Activated CD4-positive, alpha-beta T cell treated with anti-CD3 and anti-CD28 coated beads, Interleukin-2, Interleukin-6, amounts not matched to agents 100 ng/mL and 50 ng/mL, durations not matched to agents 16 hours and 8 hours (primary cell): Measurements from ENCODE around the gene SMCO4.

Source experiments
- DNase-seq: peaks from one replicate; pipeline ENCODE4 v3.0.0-alpha.2; 2020

The SMCO4 gene

DNA sequence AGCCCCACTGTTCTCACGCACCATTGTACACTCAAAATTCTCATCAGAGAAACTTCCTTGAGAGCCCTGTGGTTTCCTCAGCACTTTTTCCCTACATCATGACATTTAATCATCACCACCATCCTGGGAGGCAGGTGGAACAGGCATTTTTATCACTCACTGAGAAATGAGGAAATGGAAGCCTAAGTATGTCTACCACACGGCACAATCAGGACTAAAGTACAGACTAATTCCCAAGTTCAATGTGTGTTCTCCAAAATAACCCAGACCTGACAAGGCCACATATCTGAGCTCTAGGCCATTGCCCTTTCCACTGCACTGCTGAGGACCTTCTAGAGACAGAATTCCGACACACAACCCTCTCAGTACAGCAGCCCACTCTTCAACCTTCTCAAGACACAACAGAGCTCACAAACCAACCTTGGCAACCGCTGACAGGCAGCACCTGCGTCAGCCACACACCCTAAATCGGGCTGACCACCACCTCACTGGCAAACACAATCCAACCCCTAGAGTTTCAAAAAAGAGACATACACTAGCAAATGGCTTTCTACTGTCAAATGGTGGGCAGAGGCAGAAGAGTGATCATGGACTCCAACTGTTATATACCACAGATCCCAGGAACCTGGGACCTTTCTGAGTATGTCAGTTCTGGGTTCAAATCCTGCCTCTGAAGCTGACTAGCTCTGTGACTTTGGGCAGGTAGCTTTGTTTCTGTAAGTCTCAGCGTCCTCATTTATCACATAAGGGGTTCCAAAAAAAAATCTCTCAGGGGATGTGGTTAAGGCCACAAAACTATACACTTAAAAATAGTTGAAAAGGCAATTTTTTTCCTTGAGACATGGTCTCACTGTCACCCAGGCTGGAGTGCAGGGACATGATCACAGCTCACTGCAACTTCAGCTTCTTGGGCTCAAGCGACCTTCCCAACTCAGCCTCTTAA is 16.3 kb downstream of the SMCO4 start:
- DNase-seq = no peak

DNA sequence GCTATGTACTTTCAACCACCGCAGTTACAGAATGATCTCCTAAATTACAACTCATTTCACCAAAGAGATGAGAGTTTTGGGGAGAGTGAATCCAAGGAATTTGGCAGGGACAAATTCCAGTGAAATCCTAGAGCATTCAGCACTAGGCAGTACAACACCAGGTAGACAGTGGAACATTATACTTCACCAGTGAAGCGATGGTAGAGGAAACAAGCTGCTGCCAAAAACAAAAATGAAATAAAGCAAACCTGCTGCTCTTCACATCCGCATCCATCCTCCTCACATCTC is 16.9 kb downstream of the SMCO4 start:
- no peak for DNase-seq

DNA sequence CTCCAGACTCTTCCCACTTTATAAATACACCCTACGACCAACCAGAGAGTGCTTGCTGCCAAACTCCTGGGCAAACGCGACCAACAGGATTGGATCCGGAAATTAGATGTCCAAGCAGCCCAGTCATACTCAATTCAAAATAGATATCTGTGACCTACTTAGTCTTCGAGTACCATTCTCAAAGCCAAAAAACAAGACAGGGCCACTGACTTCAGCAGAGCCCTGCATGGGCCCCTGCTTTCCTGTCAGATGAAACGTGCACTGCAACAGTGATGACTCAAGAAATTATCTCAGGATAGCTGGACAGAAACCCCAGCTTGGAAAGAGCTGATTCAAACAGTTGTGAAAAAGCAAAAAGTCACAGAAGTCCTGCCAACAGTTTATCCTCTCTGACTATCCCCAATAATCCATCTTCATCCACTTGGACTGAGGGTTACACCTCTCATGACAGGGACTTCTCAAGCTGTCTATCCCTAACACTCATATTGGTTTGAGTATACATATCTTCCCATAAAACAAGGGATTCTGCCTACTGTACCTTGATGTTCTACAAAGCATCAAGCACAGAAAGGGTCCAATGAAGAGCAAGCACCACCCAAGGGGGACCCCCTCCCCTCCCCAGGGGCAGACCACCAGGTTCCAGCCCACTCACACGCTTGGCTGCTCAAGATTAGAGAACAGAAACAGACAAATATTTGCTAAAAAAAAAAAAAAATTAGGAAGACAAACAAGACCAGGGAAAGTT is 17.4 kb downstream of the SMCO4 start:
- DNase-seq = peak; percentile 73

DNA sequence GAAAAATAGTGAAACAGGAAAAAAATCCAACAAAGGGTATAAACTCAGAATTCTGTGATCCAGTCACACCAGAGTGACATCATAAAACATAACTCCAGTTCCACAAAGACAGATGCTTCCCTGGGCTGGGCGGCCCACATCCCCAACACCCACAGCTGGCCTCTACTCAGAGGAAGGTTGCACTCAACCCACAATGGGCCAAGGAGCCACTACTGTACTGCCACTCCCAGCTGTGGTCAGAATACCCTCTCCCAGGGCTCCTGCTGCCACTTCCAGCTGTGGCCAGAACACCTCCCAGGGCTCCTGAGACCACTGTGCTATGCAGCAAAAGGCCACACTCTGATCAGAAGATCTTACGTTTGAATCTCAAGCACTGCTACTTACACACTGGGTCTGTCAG is 18.3 kb downstream of the SMCO4 start:
- no peak for DNase-seq

DNA sequence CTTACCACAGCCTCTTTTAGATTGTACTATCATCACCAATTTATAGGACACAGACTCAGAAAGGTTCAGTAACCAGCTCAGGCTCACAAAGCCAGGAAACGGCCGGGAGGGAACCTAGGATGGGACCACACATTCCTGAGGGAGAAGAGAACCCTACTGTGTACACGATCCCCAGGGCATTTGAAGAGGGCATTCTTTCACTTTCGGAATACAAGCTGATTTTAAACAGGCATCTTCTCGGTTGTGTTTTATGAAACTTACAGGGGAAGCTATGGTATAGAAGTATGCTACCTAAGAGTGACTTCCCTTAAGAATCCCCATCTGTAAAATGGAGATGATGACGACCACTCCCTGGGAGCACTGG is 19.0 kb downstream of the SMCO4 start:
- DNase-seq = no peak

DNA sequence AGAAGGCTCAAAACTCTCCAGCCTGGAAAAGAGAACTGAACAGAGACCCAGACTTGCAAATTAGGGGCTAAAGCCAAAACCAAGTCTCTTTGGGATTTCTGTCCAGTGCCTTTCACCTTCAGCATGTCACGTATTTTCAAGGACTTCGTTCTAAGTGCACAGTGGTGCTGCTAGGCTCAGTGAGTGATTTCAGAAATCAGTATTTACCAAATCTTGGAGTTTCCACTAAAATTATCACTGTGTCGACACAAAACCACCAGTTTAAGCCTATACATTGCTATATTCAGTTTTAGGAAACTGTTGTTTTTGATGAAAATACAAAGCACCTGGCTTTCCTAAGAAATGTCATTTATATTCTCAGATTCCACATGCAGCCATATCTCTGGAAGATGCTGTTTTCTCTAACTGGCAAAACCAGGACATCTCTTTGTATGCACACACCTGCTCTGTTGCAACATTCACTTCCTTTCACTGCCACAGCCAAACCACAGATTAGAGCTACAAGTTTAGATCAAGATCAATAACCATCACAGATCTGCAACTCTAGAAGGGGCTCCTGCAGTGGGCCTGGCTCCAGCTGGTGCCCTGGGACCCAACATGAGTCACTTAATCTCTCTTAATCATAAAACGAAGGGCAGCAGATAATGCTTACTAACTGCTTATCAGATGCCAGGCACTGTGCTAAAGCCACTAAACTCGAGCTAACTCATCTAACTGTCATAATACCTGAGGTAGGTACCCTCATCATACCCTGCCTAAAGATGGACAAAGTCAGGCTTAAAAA is 22.3 kb downstream of the SMCO4 start:
- DNase-seq = peak; percentile 74

DNA sequence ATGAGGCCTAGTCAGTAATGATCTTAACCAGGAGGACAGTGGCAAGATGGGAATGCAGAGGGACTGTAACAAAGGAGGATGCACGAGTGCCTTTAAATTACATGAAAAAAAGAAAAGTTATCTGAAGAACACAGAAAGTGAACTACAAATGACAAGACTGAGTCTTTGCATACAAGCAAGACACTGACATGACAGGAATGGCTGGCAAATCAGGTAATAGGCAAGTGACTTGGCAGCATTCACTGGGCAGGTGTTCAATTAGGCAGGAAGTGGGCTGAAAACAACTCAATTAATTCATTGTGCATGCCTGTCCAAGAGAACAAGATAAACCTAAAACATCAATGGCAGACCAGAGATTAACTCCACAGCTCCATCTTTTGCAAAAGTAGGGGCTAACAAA is 24.0 kb downstream of the SMCO4 start:
- no peak for DNase-seq

DNA sequence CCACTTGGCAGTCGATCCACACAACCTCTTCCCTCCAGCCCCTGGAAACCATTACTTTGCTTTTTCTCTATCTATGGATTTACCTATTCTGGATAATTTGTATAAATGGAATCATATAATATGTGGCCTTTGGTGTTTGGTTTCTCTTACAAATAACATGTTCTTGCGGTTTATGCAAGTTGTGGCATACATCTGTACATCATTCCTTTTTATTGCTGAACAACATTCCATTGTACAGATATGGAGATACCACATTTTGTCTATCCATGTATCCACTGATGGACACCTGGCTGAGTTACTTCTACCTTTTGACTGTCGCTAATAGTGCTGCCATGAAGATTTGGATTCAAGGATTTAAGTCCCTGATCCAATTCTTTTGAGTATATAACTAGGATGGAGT is 25.1 kb downstream of the SMCO4 start:
- no peak for DNase-seq

DNA sequence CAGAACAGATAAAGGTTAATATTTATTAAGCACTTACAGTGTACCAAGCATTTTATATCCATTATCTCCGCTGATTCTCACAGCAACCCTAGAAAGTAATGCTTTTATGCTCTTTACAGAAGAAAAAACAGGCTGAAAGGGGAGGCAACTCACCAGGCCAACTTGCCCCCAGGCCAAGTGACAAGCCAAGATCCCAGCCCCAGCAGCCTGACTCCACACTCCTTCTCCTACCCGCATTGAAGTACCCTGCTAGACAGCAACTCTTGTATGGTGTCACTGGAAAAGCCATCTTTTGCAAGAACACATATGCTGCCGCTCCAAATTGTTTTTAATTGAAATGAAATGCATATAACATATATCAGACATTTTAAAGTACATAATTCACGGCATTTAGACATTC is 25.6 kb downstream of the SMCO4 start:
- no peak for DNase-seq

DNA sequence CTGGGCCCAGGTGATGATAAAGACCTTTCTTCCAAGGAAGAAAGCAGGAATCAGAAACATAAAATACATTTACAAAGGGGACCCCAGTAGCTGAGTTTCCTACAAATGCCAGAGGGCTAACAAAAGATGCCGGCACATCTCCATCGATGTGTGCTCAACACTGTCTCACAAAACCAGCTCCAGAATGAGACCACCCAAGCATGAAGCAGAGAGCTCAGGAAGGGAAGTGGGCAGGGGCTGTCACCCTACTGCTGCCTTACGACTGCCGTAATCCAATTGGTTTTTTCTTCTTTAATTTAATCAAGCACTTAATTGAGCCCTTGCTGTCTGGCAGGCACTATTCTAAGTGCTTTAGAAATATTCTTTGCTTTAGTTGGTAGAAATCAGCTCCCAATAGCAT is 26.1 kb downstream of the SMCO4 start:
- DNase-seq = no peak

DNA sequence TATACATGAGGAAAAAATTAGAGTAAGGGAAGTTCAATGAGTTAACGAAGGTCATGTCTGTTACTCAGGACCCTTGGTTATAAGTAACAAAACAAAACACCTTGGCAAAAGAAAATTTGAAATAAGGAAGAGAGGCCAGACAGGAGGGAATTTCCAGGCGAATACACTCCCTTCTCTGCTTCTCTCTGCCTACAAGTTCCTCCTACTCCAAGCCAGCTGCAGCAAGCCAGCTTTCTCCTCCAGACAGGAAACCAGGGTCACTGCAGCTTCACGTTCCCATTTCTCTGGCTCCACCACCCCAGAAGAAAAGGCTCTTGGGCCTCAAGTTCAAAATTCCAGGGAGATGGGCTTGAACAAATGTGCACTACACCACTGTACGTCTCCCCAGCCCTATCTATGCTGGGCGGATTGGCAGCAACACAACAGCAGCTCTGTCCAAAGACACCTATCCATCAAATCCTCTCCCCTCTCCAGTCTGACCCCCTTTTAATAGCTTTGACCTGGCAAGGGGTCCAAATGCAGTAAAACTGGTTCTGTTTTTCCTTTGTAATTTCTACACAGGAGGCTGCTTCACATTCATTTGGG is 27.7 kb downstream of the SMCO4 start:
- DNase-seq = no peak

DNA sequence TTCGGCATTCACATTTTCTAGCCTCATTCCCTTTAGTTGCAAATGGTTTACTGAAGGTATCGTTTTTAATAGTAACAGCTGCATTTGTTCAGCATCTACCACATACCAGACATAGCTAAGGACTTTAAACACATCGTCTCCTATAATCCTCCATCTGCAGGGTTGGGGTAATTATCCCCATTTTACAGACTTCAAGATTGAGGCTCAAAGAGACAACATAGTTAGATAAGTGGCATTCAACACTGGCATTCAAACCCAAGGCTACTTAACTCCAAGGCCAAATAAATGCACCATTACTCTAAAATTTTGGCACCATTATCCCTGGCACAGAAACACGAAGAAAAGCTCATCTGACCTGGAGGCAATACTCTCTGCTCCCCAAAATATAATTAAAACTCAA is 28.5 kb downstream of the SMCO4 start:
- no peak for DNase-seq

DNA sequence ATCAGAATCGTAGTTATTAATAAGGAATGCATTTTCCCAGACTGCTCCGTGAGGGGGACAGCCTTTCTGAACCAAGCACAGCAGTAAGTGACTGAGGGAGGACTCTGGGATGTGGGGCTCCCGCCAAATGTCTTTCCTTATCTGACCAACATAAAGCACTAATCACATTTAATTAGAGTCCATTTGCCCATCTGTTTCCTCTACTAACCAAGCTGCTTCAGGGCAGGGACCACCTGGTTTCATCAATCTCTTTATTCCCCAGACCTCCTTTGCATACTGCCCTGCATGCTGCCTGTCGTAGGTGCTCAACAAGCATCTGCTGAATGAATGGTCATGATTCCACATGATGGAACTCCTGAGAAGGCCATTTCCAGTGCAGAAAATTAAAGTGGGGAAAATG is 29.4 kb downstream of the SMCO4 start:
- no peak for DNase-seq

DNA sequence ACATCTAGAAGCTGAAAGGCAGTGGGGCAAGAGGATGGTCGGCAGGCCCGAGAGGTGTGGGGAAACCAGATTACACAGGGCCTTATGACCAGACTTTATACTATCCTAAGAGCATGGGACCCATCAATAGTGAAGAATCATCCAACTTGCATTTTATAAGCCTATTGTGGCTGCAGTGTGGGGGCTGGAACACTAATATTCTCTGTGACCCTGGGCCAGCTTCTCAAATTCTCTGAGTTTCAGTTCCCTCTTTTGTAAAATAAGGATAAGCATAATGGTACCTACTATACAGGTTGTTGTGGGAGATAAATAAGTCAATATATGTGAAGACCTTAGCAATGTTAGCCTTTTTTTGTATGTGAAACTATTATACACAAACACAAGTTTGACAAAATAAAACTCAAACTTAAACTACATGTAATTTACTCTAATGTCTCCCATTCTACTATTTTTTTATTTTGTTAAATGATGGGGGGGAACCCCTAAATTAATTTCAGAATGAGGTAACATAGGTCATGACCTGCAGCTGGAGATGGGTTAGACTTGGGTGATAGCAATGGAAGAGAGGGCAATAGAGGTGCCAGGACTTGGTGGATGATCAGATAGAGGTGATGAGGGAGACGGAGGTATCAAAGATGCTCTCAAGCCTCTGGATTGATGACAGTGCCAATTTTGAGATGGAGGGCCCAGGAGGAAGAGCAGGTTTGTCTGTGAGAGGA is 30.1 kb downstream of the SMCO4 start:
- no peak for DNase-seq

DNA sequence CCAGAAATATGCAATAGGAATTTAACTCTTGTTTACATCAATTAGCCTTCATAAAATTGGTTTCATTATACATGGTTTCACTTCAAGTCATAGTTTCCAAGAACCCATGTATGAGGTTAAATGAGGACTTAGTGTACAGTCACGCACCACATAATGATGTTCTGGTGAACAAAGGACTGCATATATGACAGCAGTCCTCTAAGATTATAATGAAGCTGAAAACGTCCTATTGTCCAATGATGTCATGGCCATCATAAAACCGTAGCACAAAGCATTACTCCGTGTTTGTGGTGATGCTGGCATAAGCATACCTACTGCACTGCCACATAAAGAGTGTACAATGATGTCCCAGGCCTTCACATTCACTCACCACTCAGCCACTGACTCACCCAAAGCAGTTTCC is 31.1 kb downstream of the SMCO4 start:
- peak; percentile 73 for DNase-seq

DNA sequence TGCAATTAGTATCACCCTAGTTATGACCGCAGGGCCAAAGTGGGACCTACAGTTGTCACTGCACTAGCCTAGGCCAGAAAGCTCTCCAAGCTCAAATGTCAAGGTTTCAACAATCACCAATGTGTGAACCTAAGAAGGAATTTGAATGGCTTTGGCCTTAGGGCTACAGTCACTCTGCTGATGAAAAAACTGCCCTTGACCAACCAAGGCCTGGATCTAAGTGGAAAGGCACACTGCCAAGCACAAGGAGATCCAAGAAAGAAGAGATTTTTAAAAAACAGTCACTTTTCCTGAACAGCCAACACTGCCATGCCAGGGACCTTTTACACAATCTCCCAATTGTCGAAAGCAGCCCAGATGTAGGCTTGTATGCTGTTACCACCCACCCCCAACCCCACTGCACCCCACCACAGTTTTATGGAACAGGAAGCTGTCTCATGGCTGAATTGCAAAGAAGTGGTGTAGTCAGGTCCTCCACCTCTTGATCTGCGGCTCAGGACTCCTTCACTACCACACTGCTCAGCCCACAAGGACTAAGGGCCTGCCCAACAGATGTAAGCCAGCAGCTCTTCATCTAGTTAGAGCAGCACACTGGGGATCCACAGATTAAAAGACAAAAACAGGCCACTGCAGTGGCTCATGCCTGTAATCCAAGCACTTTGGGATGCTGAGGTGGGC is 32.9 kb downstream of the SMCO4 start:
- DNase-seq = no peak

DNA sequence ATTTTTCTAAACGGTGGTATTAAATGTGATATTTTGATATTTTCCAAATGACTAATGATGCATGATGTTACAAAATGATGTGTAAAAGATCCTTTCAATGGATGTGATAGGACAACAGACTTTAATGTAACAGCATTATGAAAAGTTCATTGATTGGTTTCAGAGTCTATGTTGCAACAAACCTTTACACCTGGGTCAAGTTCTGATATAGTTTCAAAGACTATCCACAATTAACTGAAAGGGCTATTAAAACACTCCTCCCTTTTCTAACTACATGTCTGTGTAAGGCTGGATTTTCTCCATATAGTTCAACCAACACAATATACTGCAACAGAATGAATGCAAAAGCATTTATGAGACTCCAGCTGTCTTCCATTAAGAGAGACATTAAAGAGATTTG is 35.7 kb downstream of the SMCO4 start:
- DNase-seq = no peak

DNA sequence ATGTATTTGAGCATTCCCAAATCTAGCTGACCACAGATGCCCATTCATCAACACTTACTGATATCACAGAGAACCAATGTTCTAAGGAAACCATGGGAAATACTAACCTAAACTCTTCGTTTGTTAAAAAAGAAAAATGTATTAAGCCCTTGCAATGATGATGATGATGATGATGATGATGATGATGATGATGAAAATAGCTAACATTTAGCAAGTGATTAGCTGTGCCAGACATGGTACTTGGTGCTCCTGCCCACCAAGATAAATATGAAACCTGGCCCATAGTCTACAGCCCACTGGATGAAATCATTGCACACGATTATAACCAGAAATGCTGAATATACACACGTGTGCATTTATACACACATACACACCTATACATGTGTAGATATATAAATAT is 37.5 kb downstream of the SMCO4 start:
- no peak for DNase-seq

DNA sequence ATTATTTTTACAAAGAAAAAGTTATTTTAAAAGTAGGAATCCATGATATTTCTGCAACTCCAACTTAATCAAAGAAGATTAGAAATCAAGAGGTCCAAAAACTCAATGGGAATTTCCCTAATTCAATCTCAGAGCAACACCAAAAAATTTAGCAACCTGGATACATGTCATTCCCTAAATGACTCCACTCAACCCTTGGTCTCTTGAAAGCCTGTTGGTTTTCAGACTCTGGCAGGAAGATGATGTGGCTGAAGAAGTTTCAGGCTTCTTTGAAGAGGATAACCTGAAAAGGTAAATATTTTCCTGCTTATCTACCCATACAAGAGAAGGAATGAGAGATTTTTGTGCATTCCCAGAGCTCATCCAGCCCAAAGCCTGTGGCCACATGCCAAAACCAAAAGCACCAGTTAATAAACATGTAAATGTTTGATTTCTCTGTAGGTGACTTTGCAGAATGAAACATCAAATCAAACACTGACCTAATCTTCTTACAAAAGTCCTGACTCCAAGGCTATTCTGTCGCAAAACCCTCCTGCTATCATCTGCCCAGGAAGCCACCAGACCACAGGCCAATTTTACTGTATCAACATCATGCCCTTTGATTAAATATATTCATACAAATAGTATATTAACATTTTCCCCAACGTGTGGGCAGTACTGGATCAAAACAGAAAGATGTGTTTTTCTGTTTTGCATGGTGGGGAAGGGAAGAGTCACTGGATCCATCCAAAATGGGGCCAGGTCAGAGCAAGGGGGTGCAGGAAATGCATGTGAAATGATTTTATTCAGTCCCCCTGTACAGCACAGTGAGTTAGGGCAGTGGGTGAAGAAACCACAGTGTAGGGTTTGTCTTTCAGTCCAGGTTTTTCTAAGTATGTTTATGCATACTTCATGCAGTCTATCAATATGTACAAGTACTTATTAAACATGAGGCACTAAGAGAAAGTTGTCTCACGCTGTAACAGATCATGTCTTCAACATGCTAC is 38.8 kb downstream of the SMCO4 start:
- peak; percentile 22 for DNase-seq

DNA sequence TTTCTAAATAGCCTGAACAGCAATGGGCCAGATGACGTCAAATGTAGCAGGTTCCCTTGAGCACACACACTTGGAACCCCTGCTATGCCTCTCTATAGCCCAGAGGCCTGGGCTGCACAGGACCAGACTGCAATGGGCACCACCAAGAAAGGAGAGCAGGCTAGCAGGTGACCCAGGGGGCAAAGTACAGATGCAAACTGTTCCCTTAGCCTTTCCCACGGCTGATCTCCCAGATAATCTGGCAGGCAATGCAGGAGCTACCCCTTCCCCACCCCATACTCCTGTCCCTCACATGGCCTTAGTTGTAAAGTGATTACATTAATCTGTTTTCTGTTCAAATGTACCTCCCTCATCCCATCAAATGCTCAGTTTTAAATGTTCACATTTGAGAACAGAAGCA is 41.3 kb downstream of the SMCO4 start:
- DNase-seq = no peak

DNA sequence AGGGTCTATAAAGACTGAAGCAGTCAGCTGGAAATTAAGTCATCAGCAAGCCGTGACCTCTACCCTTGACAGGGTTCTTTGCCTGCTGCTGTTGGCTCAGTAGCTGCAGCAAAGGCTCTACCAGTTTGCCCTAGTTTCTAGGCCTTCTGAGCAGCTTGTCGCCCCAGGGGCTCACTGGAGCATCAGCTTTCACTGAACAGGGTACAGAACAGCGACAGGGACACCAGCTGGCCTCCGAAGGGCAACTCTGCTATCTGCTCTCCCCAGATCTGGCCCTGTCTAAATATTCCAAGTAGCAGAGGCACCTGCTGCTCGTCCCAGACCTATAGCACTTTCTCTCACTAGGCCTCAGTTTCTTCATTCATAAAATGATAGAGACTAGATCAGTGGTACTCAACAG is 42.4 kb downstream of the SMCO4 start:
- no peak for DNase-seq
